ENCODE results near the gene SCGB1C1.

Gene SCGB1C1

GRCh38 chr11:203056-203944, 10.4 kb downstream of the SCGB1C1 start:
- no peak for TF ChIP-seq CTCF (conservative IDR thresholded peaks at IDR 0.05; ENCODE audit: low read length)

GRCh38 chr11:203945-204586, 11.2 kb downstream of the SCGB1C1 start:
- no peak for DNase-seq (ENCODE audit: low read depth)
- TF ChIP-seq CTCF (conservative IDR thresholded peaks at IDR 0.05; ENCODE audit: low read length) = no peak
- H3K4me3 ChIP-seq (ENCODE audit: low read length) = no peak overlapping the region

More at GRCh38 chr11:203056-203944, 10.4 kb downstream of the SCGB1C1 start:
- no peak for DNase-seq (ENCODE audit: low read depth)
- no peak overlapping the region for H3K4me3 ChIP-seq (ENCODE audit: low read length)

GRCh38 chr11:204587-205109, 11.8 kb downstream of the SCGB1C1 start:
- H3K4me3 ChIP-seq (ENCODE audit: low read length) = no peak overlapping the region
- no peak for TF ChIP-seq CTCF (conservative IDR thresholded peaks at IDR 0.05; ENCODE audit: low read length)
- DNase-seq (ENCODE audit: low read depth) = no peak

GRCh38 chr11:205221-206001, 12.5 kb downstream of the SCGB1C1 start:
- DNase-seq (ENCODE audit: low read depth) = no peak
- H3K4me3 ChIP-seq (ENCODE audit: low read length) = peak overlapping the region; percentile 99
- no peak for TF ChIP-seq CTCF (conservative IDR thresholded peaks at IDR 0.05; ENCODE audit: low read length)

GRCh38 chr11:206002-206384, 13.1 kb downstream of the SCGB1C1 start:
- no peak for TF ChIP-seq CTCF (conservative IDR thresholded peaks at IDR 0.05; ENCODE audit: low read length)
- no peak for DNase-seq (ENCODE audit: low read depth)
- H3K4me3 ChIP-seq (ENCODE audit: low read length) = peak overlapping the region; percentile 99

- DNase-seq (ENCODE audit: low read depth) = peak; percentile 28
- no peak for TF ChIP-seq CTCF (conservative IDR thresholded peaks at IDR 0.05; ENCODE audit: low read length)
Measured at GRCh38 chr11:206526-207207, 13.8 kb downstream of the SCGB1C1 start.

More at GRCh38 chr11:206526-207207, 13.8 kb downstream of the SCGB1C1 start:
- peak overlapping the region; percentile 99 for H3K4me3 ChIP-seq (ENCODE audit: low read length)

Measured in AG10803 (cell line).